GM18868 (cell line): Measurements from ENCODE around the gene PCDHA2.
"Not testable (repeated sequence)": the region's sequence is repeated elsewhere in the genome, so short reads cannot be mapped to it uniquely, and the experiment has no call there.

Experiments
- ATAC-seq: cut with Tn5 transposase; IDR thresholded peaks from one replicate; pipeline ENCODE4 v1.9.1; 2021; ENCODE audit warnings: mild to moderate bottlenecking, moderate library complexity; ENCODE audit not compliant: unreplicated experiment

PCDHA2 gene

GRCh38 chr5:140808889-140809291, 14.2 kb downstream of the PCDHA2 start:
- ATAC-seq = no peak

DNA sequence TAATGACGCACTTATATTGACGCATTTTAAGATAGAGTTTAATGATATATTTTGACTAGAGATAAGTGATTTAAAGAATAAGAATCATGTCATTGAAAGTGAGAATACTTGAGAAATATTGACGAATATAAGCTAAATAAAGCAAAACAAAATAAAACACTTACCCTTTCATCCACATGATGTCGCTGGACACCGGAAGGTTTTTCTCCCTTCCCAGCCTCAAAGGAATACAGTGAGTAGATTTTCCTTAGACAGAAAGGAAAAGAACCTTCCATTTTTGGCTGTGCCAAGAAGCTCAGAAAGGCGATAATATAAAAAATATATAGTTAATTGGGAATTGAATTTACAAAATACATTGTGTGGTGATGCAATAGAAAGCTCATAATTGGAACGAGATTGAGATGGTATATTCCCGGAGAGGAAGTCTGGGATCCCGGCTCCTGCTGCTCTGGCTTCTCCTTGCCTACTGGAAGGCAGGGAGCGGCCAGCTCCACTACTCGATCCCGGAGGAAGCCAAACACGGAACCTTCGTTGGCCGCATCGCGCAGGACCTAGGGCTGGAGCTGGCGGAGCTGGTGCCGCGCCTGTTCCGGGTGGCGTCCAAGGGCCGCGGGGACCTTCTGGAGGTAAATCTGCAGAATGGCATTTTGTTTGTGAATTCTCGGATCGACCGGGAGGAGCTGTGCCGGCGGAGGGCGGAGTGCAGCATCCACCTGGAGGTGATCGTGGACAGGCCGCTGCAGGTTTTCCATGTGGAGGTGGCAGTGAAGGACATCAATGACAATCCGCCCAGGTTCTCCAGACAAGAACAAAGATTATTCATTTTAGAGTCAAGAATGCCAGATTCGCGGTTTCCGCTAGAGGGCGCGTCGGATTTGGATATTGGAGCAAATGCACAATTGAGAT, 27.0 kb downstream of the PCDHA2 start, which contains the start of gene PCDHA5:
TSS of gene PCDHA5 (plus strand) at position 239 of the 906 bp plus-strand sequence.
- no peak for ATAC-seq

DNA sequence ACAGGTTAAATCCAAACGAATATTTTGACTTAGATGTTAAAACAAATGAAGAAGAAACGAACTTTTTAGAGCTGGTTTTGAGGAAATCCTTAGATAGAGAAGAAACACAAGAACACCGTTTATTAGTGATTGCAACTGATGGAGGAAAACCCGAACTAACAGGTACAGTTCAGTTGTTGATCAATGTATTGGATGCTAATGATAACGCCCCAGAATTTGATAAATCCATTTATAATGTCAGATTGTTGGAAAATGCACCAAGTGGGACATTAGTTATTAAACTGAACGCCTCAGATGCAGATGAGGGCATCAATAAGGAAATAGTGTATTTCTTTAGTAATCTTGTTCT, 27.6 kb downstream of the PCDHA2 start:
- no peak for ATAC-seq

- ATAC-seq = not testable (repeated sequence)
Observed at GRCh38 chr5:140822969-140823368, 28.3 kb downstream of the PCDHA2 start.

DNA sequence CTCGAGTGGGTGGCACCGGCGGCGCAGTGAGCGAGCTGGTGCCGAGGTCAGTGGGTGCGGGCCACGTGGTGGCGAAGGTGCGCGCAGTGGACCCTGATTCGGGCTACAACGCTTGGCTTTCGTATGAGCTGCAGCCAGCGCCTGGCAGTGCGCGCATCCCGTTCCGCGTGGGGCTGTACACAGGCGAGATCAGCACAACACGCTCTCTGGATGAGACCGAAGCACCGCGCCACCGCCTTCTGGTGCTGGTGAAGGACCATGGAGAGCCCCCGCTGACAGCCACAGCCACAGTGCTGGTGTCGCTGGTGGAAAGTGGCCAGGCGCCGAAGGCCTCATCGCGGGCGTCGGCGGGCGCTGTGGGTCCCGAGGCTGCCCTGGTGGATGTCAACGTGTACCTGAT, 28.8 kb downstream of the PCDHA2 start:
- no peak for ATAC-seq

- ATAC-seq = no peak
Observed at GRCh38 chr5:140827704-140828361, 33.2 kb downstream of the PCDHA2 start, which contains the start of gene PCDHA6. TSS of gene PCDHA6 (plus strand) at chr5:140827960. CDS start at chr5:140828092, 132 bp downstream.

DNA sequence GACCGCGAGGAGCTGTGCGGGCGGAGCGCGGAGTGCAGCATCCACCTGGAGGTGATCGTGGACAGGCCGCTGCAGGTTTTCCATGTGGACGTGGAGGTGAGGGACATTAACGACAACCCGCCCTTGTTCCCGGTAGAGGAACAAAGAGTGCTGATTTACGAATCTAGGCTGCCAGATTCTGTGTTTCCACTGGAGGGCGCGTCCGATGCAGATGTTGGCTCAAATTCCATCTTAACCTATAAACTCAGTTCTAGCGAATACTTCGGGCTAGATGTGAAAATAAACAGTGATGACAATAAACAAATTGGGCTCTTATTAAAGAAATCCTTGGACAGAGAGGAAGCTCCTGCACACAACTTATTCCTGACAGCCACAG, 33.7 kb downstream of the PCDHA2 start:
- ATAC-seq = no peak

DNA sequence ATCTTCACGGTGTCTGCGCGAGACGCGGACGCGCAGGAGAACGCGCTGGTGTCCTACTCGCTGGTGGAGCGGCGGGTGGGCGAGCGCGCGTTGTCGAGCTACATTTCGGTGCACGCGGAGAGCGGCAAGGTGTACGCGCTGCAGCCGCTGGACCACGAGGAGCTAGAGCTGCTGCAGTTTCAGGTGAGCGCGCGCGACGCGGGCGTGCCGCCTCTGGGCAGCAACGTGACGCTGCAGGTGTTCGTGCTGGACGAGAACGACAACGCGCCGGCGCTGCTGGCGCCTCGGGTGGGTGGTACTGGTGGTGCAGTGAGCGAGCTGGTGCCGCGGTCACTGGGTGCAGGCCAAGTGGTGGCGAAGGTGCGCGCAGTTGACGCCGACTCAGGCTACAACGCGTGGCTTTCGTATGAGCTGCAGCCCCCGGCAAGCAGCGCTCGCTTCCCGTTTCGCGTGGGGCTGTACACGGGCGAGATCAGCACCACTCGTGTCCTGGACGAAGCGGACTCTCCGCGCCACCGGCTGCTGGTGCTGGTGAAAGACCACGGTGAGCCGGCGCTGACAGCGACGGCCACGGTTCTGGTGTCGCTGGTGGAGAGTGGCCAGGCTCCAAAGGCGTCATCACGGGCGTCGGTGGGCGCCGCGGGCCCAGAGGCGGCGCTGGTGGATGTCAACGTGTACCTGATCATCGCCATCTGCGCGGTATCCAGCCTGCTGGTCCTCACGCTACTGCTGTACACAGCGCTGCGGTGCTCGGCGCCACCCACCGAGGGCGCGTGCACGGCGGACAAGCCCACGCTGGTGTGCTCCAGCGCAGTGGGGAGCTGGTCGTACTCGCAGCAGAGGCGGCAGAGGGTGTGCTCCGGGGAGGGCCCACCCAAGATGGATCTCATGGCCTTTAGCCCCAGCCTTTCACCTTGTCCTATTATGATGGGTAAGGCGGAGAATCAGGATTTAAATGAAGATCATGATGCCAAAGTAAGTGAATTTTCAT, 35.2 kb downstream of the PCDHA2 start:
- ATAC-seq = not testable (repeated sequence)

- no peak for ATAC-seq
Observed at GRCh38 chr5:140833993-140834392, 39.3 kb downstream of the PCDHA2 start, which contains the start of gene PCDHA7. TSS of gene PCDHA7 (plus strand) at chr5:140834269. CDS start at chr5:140834384, 115 bp downstream.

DNA sequence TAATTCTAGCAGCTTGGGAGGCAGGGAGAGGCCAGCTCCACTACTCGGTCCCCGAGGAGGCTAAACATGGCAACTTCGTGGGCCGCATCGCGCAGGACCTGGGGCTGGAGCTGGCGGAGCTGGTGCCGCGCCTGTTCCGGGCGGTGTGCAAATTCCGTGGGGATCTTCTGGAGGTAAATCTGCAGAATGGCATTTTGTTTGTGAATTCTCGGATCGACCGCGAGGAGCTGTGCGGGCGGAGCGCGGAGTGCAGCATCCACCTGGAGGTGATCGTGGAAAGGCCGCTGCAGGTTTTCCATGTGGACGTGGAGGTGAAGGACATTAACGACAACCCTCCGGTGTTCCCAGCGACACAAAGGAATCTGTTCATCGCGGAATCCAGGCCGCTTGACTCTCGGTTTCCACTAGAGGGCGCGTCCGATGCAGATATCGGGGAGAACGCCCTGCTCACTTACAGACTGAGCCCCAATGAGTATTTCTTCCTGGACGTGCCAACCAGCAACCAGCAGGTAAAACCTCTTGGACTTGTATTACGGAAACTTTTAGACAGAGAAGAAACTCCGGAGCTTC, 39.9 kb downstream of the PCDHA2 start:
- not testable (repeated sequence) for ATAC-seq

- ATAC-seq = no peak
Observed at GRCh38 chr5:140835622-140836510, 41.2 kb downstream of the PCDHA2 start.

GRCh38 chr5:140840978-140841962, 46.6 kb downstream of the PCDHA2 start, which contains the start of gene PCDHA8:
TSS of gene PCDHA8 (plus strand) at chr5:140841187. CDS start at chr5:140841322, 135 bp downstream.
- no peak for ATAC-seq

DNA sequence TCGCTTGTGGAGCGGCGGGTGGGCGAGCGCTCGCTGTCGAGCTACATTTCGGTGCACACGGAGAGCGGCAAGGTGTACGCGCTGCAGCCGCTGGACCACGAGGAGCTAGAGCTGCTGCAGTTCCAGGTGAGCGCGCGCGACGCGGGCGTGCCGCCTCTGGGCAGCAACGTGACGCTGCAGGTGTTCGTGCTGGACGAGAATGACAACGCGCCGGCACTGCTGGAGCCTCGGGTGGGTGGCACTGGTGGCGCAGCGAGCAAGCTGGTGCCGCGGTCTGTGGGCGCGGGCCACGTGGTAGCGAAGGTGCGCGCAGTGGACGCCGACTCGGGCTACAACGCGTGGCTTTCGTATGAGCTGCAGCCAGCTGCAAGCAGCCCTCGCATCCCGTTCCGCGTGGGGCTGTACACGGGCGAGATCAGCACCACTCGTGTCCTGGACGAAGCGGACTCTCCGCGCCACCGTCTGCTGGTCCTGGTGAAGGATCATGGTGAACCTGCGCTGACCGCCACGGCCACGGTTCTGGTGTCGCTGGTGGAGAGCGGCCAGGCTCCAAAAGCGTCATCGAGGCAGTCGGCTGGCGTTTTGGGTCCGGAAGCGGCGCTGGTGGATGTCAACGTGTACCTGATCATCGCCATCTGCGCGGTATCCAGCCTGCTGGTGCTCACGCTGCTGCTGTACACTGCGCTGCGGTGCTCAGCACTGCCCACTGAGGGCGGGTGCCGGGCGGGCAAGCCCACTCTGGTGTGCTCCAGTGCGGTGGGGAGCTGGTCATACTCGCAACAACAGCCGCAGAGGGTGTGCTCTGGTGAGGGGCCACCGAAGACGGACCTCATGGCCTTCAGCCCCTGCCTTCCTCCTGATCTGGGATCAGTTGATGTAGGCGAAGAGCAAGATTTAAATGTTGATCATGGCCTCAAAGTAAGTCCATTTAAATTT, 48.4 kb downstream of the PCDHA2 start:
- no peak for ATAC-seq
